ENCODE measurements around the gene GPC2.

GPC2 gene

GRCh38 chr7:100167912-100168323 lies 9.3 kb downstream of the GPC2 start:
- DNase-seq, result no peak

DNA sequence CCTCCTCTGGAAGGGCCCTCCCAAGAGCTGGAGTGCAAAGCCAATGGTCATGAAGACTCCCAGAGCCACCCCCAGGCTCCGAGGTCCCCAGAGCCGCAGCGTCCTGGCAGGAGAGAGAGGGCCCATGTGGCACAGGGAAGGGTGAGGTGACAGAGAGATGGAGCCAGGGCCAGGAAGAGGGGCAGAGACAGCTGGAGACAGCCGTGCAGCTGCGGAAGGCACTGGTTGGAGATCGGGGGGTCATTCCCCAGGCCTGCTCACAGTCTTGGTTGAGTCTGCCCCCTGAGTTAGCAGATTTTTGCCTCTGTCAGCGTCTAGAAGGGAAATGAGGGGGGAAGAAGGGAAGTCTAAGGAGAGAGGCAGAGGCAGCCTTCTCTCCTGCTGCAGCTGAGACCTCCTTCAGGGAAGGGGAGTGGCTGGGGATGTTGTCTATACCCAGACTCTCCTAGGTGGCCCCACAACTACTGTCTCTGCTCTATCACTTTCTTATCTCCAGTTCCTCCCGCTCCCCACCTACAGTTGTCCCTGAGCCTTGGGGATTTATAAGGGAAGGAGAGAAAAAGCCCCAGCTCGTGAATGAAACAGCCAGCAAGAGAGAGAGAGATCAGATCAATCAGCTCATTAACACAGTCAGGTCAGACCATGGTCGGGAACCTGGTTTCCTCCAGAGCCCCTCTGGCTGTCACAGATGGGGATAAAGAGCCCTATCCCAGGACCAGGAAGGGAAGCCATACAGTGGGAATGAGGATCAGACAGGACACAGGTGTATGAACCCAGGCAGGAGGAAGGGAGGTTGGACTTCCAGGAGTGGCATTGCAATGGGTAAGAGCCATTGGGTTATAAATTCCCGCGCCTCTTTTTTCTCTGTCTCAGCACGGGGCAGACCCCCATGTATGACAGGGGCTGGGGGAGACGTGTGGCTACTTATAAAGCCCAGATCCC lies 9.9 kb downstream of the GPC2 start:
- no peak for DNase-seq

DNA sequence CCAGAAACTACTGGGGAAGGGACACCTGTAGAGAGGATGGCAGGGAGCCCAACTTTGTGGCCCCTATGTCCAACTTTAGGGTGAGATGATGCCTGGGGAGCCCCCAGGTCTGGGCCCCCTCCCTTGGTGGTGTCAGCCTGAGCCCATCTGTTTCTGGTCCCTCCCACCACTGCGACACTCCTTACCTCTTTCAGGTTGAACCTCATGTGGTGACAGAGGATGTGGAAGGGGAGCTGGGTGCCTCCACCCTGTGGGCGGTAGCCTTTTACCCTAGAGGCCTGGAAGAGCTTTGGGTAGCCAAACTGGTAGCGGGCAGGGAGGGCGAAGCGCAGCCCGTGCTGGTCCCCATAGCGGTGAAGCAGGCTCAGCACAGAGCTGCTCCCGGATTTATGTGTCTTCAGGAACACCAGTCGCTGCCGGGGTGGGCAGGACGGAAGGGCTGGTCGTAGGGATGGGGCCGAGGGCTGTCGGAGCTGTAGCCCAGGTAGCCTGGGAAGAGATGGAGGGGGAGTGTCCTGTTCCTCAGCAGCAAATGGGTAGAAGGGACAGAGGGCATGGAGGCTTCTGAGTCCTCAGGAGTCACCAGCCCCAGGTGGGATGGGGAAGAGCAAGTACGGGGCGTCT lies 10.8 kb downstream of the GPC2 start:
- DNase-seq, result no peak

- no peak for DNase-seq
Observed at GRCh38 chr7:100163871-100164270, 13.3 kb downstream of the GPC2 start.

GRCh38 chr7:100163006-100163531 lies 14.1 kb downstream of the GPC2 start:
- DNase-seq, result no peak

- no peak for DNase-seq
Observed at GRCh38 chr7:100160067-100160466, 17.1 kb downstream of the GPC2 start.

DNA sequence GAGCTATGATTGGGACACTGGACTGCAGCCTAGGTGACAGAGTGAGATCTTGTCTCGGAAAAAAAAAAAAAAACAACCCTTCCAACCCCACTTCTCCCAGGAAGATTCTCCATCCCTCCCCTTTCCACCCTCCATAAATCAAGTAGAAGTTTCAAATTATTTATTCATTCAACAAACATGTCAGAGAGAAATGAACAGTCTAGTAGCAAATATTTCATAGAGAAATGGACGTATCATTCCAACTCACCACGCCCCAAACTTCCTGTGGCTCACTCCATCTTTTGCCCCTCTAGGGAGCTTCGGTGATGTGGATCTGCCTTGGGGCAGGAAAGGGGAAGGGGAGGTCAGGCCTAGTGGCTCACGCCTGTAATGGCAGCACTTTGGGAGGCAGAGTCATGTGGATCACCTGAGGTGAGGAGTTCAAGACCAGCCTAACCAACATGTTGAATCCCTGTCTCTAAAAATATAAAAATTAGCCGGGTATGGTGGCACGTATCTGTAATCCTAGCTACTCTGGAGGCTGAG lies 18.0 kb downstream of the GPC2 start:
- no peak for DNase-seq

DNA sequence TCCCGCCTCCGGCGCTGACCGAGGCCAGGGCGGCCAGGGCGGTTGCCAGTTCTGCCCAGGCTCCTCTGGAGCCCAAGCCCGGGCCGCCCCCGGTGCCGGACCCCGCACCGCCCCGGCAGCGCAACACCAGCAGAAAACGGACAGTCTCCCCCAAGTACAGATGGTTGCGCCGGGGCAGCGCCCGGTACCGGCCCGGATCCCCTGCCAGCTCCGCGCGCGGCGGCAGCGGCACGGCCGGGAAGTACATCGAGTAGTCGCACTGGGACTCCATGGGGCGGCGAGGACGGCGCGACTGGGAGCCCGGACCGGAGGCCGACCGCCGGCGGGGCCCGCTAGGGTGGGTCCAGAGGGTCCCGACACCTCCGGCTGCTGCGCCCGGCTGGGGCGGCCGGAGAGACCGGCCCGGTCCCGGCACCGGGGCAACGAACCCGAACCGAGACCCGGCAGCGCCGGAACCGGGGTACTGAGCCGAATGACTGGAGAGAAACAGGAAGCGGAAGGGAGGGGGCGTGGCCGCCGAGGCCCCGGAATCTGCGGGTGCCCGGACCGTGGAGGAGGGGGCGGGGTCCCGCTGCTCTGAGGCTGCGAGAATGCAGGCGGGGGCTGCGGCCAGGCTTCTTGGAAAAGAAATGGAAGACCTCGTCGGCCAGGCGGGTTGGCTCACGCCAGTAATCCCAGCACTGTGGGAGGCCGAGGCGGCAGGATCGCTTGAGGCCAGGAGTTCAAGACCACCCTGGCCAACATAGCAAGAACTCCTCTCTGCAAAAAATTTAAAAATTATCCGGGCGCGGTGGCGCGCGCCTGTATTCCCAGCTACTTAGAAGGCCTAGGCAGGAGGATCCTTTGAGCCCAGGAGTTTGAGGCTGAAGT lies 18.7 kb downstream of the GPC2 start, which contains the start of gene TRAPPC14:
Gene TRAPPC14 (minus strand): TSS at position 495 of the 870 bp plus-strand sequence. CDS start 224 bp downstream, at position 271.
- peak; percentile 87 for DNase-seq

- DNase-seq, result no peak
Observed at GRCh38 chr7:100157334-100158228, 19.6 kb downstream of the GPC2 start.

DNA sequence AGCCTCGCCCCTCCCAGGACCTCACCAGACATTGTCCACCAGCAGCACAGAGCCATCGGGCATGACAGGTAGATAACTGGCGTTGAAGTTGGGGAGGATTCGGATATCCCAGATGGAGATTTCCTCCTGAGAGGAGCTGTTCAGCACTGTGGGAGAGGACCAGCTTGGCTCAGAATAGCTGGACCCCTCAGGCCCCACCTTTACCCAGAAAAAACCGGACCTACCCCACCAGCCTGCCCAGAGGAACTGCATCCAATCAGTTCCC lies 20.2 kb downstream of the GPC2 start:
- DNase-seq, result no peak

DNA sequence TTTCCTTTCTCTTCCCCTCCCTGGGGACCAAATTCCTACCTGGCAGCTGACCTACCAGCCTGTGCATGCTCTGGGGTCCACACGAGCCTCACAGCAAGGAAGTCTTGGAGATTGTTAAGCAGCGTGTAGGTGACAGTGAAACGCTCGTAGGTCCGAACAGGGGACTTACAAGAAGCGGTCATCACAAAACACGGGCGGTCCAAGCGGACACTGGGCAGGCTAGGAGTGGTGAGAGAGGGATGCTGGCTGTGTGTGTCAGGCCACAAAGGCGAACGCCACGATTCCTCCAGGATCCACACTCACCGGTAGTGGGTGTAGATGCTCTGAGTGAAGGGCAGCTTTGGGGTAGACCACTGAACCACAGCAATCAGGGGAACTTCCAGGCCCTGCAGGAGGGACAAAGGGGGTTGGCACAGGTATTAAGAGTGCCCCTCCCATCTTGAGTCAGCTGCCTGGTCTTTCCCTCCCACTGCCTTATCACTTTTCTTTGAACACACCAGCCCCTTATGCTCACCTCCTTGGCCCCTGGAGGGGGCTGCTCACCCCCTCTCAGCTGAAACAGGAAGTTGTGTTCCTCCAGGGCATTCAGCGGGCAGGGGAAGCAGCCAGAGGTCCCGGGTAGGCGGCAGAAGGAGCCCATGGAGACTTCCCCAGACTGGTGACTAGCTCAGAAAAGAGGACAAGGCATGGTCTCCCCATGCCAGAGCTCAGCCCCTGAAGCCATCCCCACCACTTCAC lies 20.7 kb downstream of the GPC2 start:
- no peak for DNase-seq

DNA sequence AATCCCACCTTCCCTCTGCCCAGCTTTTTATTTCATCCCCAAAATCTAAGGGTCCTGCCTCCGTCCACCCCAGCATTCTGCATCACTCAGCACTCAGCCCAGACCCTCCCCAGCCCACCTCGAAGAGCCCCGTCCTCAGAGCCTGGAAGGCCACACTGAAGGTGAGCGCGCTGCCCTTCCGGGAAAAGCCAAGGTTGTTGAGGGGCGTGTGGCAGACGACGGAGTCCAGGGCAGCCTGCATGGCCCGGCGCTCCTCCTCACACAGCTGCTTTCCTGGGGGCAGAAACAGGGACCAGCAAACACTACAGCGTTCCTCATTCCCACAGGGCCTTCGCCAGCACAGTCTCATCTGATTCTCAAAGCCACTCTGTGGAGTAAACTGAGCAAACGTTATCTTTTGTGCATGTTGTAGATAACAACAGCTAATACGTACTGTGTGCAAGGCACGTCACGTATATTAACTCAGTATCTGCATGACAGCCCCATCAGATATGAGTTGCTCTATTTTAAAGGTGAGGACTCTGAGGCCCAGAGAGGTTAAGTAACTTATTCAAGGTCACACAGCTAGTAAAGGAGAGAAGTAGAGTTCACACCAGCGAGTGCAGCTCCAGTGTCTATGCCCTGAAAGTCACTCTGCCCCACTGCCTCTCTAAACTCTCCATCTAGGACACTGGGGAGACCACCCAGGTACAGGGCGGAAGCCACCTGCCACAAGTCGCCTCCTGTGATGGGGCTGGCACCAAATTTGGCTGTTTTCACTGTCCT lies 21.4 kb downstream of the GPC2 start:
- no peak for DNase-seq

DNA sequence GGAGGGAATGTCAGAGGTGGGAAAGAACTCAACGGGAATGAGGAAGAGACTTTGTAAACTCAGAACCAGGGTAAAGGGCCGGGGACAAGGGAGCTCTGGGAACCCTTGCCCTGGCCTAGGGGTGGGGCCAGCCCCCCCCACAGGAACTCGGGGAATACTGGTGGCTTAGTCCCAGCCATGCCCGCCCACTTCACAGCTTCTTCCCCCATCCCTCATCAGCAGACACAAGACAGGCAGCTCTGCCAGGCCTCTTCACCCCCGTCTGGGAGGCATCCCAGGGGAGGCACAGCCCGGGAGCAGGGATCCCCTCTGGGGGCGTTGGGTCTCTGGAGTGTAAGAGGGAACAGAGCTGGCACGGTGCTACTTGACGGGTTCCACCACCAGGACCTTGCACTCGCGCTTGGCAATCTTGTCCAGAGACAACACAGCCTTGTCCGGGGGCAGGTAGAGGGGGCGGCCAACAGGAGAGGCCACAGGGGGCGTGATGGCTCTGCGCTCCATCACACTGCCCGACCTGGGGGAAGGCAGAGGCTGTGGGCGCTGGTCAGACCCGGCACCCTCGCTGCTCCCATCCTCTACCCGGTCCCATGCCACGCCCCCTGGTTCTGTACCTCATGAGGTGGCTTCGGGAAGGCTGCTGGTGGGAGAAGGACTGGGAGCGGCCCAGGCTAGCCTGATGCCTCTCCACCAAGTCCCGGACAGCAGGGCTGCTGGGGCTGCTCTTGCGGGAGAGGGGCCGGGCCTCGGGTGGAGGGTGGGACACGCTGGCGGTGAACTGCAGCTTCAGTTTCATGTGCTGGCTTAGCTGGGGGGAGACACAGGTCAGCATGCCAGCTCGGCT lies 22.3 kb downstream of the GPC2 start:
- no peak for DNase-seq

- DNase-seq, result no peak
Observed at GRCh38 chr7:100153708-100154535, 23.3 kb downstream of the GPC2 start.

DNA sequence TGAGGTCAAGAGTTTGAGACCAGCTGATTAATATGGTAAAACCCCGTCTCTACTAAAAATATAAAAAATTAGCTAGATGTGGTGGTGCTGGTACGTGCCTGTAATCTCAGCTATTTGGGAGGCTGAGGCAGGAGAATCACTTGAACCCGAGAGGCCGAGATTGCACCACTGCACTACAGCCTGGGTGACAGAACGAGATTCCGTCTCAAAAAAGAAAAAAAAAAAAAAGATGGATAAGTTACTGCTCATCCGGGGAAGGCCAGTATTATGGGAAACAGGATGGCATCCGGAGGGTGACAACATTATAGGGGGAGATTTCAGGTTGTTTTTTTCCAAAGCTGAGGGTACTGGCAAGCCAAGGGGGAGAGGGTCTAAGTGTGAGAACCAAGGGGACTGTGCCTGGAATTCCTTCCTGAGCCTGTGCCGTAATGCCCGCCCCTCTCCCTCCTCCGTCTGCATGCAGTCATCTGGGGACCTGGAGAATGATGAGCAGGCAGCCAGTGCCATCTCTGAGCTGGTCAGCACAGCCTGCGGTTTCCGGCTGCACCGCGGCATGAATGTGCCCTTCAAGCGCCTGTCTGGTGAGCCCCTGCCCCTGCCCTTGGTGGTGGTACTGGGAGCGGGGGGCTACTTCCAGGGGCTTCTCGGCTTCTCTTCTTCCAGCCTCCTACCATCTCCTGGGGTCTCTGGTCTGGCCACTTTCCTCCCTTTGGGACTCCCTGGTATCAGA lies 24.1 kb downstream of the GPC2 start:
- DNase-seq, result no peak

- DNase-seq, result no peak
Observed at GRCh38 chr7:100152404-100152803, 24.8 kb downstream of the GPC2 start.

DNA sequence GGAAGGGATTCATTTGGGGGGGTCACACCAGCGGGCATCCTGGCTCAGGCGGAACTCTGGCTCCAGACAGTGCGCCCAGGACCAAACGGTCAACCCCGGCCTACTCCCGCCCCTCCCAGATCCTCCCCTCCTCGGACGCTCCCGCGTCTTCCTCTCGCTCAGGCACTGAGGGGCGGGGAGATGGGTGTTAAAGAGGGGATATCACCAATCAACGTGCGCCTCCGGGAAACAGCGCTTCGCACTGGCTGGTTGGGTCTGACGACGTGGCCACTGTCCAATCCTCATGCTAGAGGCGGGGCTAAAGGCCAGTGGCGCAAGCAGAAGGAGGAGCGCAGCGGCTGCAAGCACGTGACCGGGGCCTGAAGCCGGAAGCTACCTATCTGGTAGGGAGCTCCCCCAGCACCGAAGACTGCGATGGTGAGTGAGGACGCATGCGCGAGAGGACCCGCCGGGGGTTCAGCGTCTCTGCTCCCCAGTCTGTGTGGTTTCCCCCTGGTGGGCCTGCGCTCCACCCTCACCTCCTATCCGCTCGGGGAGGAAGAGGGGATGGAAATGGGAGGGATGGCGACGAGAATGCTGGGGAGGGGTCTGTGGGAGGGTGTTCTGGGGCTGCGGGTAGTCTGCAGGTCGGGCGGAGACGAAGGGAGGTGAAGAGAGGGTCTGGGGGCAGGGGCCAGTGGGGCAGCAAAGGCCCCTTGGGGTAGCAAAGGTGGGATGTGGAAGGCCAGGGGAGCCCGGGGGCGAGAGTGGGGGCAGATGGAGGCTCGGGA lies 28.4 kb downstream of the GPC2 start, which contains the start of gene LAMTOR4:
Gene LAMTOR4 (plus strand): TSS at position 360 of the 770 bp plus-strand sequence. CDS start 55 bp downstream, at position 415.
- peak; percentile 94 for DNase-seq

Measured in T-helper 9 cell (primary cell).